Epithelial cell of esophagus (primary cell): Measurements from ENCODE around the gene TCOF1.

ENCODE experiments used
- DNase-seq: peaks from one replicate; pipeline ENCODE4 v3.0.0; 2010; ENCODE audit warnings: low read depth
- H3K4me3 ChIP-seq: 2 replicates; pipeline ENCODE4 v1.5.1; 2011; ENCODE audit warnings: mild to moderate bottlenecking, low read length, control low read depth
- CTCF ChIP-seq: IDR thresholded peaks from 2 replicates; pipeline ENCODE4 v1.5.1; 2011; ENCODE audit warnings: low read depth, mild to moderate bottlenecking, low read length, control low read depth, inconsistent platforms; ENCODE audit not compliant: insufficient read depth; ENCODE audit errors: missing control alignments

Gene TCOF1

GRCh38 chr5:150400316-150401075, 43.0 kb downstream of the TCOF1 start:
- DNase-seq = no peak
- no peak overlapping the region for H3K4me3 ChIP-seq
- no peak for TF ChIP-seq CTCF

DNA sequence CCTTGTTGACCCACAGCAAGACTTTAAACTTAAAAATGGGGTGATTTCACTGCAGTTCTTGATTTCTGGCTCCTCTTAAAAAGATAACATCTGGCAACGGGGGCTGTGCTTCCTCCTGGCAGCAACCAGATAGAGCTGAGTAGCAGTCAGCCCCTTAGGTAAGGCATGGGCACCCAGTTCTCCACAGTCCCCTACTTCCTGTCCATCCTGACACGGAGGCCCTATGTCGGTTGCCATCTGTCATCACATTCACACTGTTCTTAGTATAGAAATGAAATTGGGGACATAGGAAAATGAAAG, 43.5 kb downstream of the TCOF1 start:
- DNase-seq = no peak
- no peak for TF ChIP-seq CTCF
- no peak overlapping the region for H3K4me3 ChIP-seq

DNA sequence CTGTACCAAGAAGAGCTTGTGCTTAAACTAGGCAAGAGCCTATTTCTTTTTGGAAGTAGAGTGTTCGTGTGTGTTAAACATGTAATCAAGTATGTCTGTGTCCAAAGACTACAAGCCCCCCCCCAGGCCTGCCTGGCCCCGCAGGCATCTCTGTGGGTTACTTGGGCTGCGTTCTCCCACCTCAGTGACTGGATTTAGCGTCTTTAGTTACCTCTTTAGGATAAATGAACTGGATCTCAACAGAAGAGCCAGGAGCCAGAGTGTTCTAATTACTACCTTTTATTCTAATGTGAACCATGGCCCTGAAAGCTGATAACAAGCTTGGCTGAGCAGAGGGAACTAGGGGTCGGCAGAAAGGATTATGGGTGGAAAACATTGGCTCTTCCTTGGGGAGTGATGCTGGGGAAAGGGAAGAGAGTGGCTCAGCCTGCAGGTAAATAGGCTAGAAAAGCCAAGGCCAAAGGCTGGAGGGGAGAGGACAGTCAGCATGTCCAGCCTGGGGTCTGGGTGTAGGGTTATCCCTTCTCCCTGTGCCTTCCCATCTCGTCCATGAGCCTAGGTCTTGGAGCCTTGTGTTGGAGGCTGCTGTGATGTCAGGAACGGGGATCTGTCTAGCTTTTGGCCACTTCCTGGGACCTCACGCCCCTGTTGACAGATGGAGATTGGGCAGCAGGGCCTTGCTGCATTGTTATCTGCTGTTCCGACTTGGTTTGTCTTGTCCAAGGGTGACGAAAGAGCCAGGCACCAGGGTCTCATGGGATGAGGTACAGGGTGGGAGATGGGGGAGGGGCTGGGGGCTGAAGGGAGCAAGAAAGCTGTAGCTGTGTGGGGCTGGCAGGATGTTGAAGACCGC, 44.1 kb downstream of the TCOF1 start:
- DNase-seq = no peak
- TF ChIP-seq CTCF = no peak
- H3K4me3 ChIP-seq = no peak overlapping the region

- no peak for DNase-seq
- no peak overlapping the region for H3K4me3 ChIP-seq
- TF ChIP-seq CTCF = no peak
These were observed 44.8 kb downstream of the TCOF1 start for GRCh38 chr5:150402229-150402773.

GRCh38 chr5:150402901-150403342, 45.4 kb downstream of the TCOF1 start:
- DNase-seq = no peak
- no peak overlapping the region for H3K4me3 ChIP-seq
- TF ChIP-seq CTCF = no peak

GRCh38 chr5:150404121-150404520, 46.6 kb downstream of the TCOF1 start:
- no peak for TF ChIP-seq CTCF
- DNase-seq = no peak
- no peak overlapping the region for H3K4me3 ChIP-seq

DNA sequence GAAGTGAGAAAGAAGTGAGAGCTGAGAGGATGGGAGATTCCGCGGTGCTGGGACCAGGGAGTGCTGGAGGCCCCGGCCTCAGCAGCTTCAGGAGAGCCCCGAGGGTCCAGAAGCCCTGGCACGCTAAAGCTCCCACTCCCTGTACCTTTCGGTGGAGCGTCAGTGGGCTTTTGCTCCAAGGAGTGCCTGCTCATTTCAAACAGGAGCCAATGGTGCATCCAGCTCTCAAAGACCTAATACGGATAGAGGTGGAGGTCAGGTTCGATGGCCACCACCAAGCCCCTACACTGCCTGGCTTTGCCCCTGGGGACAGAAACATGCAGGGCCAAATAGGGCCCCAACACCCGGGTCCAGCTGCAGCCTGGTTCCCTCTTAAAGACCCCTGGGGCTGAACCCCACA, 47.0 kb downstream of the TCOF1 start:
- H3K4me3 ChIP-seq = no peak overlapping the region
- DNase-seq = no peak

More for the DNA sequence above, 47.0 kb downstream of the TCOF1 start:
- no peak for TF ChIP-seq CTCF
